Measurements from ENCODE around the gene CD151.

GRCh38 chr11:799641-800316 lies 33.0 kb upstream of the CD151 start:
- no peak for TF ChIP-seq SUZ12 (IDR thresholded peaks at IDR 0.05; ENCODE audit: extremely low read depth, insufficient read depth, insufficient read length)
- no peak for TF ChIP-seq YY1 (IDR thresholded peaks at IDR 0.05; ENCODE audit: insufficient read depth, insufficient read length)
- TF ChIP-seq ZNF274 (IDR thresholded peaks at IDR 0.05; ENCODE audit: low read depth, low read length), result no peak

All from NT2/D1 (cell line).